ENCODE measurements around the gene CARD14. TPM values are rescaled to one million over a fixed set of nuclear protein-coding genes. Genes with fewer than 3 reads are reported as not detected.

CARD14 gene
- total and polyA plus RNA-seq, 2 of the 13 experiments (the other 11 are each of a cell fraction or from before 2014, with no cell fraction given) = 0.11 TPM; not detected in 1

GRCh38 chr17:80220054-80220735 is 50.4 kb downstream of the CARD14 start, which contains the start of the genes SGSH and SLC26A11 (continued):
- no peak for TF ChIP-seq SNAPC4 (CRISPR knock-in tag; IDR thresholded peaks at IDR 0.05)
- TF ChIP-seq TCF7 (IDR thresholded peaks at IDR 0.05; ENCODE audit: low read depth) = no peak
- peak; percentile 66; the same call in 1 of the 2 replicates for TF ChIP-seq ZBTB14 (CRISPR knock-in tag; IDR thresholded peaks at IDR 0.05)
- TF ChIP-seq ZKSCAN1 (IDR thresholded peaks at IDR 0.05; ENCODE audit: low read length) = no peak
- no peak; the same call in 1 of the 2 replicates for TF ChIP-seq NR2F2 (IDR thresholded peaks at IDR 0.05; ENCODE audit: borderline replicate concordance, low read depth)
- no peak for TF ChIP-seq RFX3 (CRISPR knock-in tag; IDR thresholded peaks at IDR 0.05)
- TF ChIP-seq, protein P1, sequence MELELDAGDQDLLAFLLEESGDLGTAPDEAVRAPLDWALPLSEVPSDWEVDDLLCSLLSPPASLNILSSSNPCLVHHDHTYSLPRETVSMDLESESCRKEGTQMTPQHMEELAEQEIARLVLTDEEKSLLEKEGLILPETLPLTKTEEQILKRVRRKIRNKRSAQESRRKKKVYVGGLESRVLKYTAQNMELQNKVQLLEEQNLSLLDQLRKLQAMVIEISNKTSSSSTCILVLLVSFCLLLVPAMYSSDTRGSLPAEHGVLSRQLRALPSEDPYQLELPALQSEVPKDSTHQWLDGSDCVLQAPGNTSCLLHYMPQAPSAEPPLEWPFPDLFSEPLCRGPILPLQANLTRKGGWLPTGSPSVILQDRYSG (CRISPR knock-in tag; IDR thresholded peaks at IDR 0.05) = 0 out of 2 replicates have a peak, but pooled peaks have one; percentile 35
- TF ChIP-seq ZNF556 (CRISPR knock-in tag; IDR thresholded peaks at IDR 0.05; ENCODE audit: borderline replicate concordance) = peak; percentile 86; the same call in 1 of the 2 replicates
- no peak for TF ChIP-seq ZNF317 (CRISPR knock-in tag; IDR thresholded peaks at IDR 0.05)
- TF ChIP-seq KDM3A (CRISPR knock-in tag; IDR thresholded peaks at IDR 0.05; ENCODE audit: low read depth) = 0 out of 2 replicates have a peak, but pooled peaks have one; percentile 39
- peak; percentile 77; the same call in 1 of the 2 replicates for TF ChIP-seq ZNF83 (CRISPR knock-in tag; IDR thresholded peaks at IDR 0.05; ENCODE audit: borderline replicate concordance)
- TF ChIP-seq KLF15 (CRISPR knock-in tag; IDR thresholded peaks at IDR 0.05; ENCODE audit: borderline replicate concordance) = no peak
- TF ChIP-seq TGIF2 (CRISPR knock-in tag; IDR thresholded peaks at IDR 0.05) = no peak
- TF ChIP-seq ZNF790 (CRISPR knock-in tag; IDR thresholded peaks at IDR 0.05; ENCODE audit: borderline replicate concordance) = peak; percentile 66; the same call in 1 of the 2 replicates
- TF ChIP-seq BHLHE40 (IDR thresholded peaks at IDR 0.05; ENCODE audit: low read length) = peak; percentile 84
- no peak; the same call in 1 of the 2 replicates for TF ChIP-seq ERF (CRISPR knock-in tag; IDR thresholded peaks at IDR 0.05)
- TF ChIP-seq, protein P2, sequence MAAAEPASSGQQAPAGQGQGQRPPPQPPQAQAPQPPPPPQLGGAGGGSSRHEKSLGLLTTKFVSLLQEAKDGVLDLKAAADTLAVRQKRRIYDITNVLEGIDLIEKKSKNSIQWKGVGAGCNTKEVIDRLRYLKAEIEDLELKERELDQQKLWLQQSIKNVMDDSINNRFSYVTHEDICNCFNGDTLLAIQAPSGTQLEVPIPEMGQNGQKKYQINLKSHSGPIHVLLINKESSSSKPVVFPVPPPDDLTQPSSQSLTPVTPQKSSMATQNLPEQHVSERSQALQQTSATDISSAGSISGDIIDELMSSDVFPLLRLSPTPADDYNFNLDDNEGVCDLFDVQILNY (CRISPR knock-in tag; conservative IDR thresholded peaks at IDR 0.05) = no peak
- no peak for TF ChIP-seq RORA (CRISPR knock-in tag; IDR thresholded peaks at IDR 0.05)
- no peak for TF ChIP-seq ZNF652 (CRISPR knock-in tag; IDR thresholded peaks at IDR 0.05; ENCODE audit: borderline replicate concordance, low read depth)
- peak; percentile 52 for TF ChIP-seq PHF20 (CRISPR knock-in tag; IDR thresholded peaks at IDR 0.05)
- no peak; the same call in 1 of the 2 replicates for TF ChIP-seq ZNF670 (CRISPR knock-in tag; IDR thresholded peaks at IDR 0.05; ENCODE audit: borderline replicate concordance)
- TF ChIP-seq PBX2 (CRISPR knock-in tag; IDR thresholded peaks at IDR 0.05) = no peak
